C4-2B (cell line): ENCODE data around the gene TAMM41.

Experiments
- CTCF ChIP-seq: fragments of 450-650 bp; conservative IDR thresholded peaks from 2 replicates; pipeline ENCODE4 v1.5.1; 2017; ENCODE audit warnings: mild to moderate bottlenecking
- ZFX ChIP-seq: fragments of 450-650 bp; IDR thresholded peaks from 2 replicates; pipeline ENCODE4 v1.6.1; 2017

GRCh38 chr3:11779626-11780025 is 67.1 kb downstream of the TAMM41 start:
- TF ChIP-seq CTCF, result no peak
- TF ChIP-seq ZFX, result no peak
